Thymus (tissue), 11 donors: Measurements from ENCODE around the gene SH3RF3. TPM values are rescaled to one million over a fixed set of nuclear protein-coding genes. Genes with fewer than 3 reads are reported as not detected.

Experiments used
- DNase-seq, 9 donors: peaks; one replicate each; pipeline ENCODE4 v3.0.0-alpha.2; 2013; ENCODE audit warnings: low spot score in 9 of 9, low read depth in 6 of 9, missing footprints in 1 of 9
- H3K27ac ChIP-seq, 2 donors: one replicate each; pipeline ENCODE4 v1.5.1; 2013; ENCODE audit warnings: control low read depth in 1 of 2, low read depth in 1 of 2, low read length in 1 of 2, mild to moderate bottlenecking in 1 of 2, moderate library complexity in 1 of 2
- H3K27me3 ChIP-seq, 2 donors: one replicate each; pipeline ENCODE4 v1.5.1; 2013; ENCODE audit warnings: low read length in 1 of 2; ENCODE audit not compliant: control insufficient read depth in 2 of 2, insufficient read depth in 1 of 2
- H3K36me3 ChIP-seq, 2 donors: one replicate each; pipeline ENCODE4 v1.5.1; 2013; ENCODE audit warnings: low read length in 1 of 2, mild to moderate bottlenecking in 1 of 2, moderate library complexity in 1 of 2; ENCODE audit not compliant: control insufficient read depth in 2 of 2, insufficient read depth in 2 of 2
- H3K4me1 ChIP-seq, 2 donors: one replicate each; pipeline ENCODE4 v1.5.1; 2013; ENCODE audit warnings: low read length in 2 of 2; ENCODE audit not compliant: control insufficient read depth in 2 of 2, insufficient read depth in 2 of 2
- H3K4me3 ChIP-seq, 2 donors: one replicate each; pipeline ENCODE4 v1.5.1; 2013; ENCODE audit warnings: low read length in 2 of 2, control low read depth in 1 of 2, mild to moderate bottlenecking in 1 of 2
- H3K9me3 ChIP-seq, 2 donors: one replicate each; pipeline ENCODE4 v1.5.1; 2013; ENCODE audit warnings: low read length in 1 of 2, mild to moderate bottlenecking in 1 of 2; ENCODE audit not compliant: control insufficient read depth in 2 of 2, insufficient read depth in 1 of 2
- WGBS: extraction: QIAGEN DNeasy Blood & Tissue Kit; methylation state at CpG from one replicate; pipeline ENCODE4 v1.1.7; 2013; 5-methylcytosine and 5-hydroxymethylcytosine counted together
- polyA plus RNA-seq: library from polyadenylated mRNA; stranded (reverse); fragments of 200-250 nt; gene quantifications from one replicate; pipeline ENCODE4 v1.2.3, GENCODE V29; 2013
- total RNA-seq: library from RNA; stranded (reverse); fragments of 120-200 nt; gene quantifications from one replicate; pipeline ENCODE4 v1.2.4, GENCODE V29; 2013
- donor health status: healthy.

The SH3RF3 gene
- total and polyA plus RNA-seq, 2 donors, result 3.2 to 8.2 TPM

DNA sequence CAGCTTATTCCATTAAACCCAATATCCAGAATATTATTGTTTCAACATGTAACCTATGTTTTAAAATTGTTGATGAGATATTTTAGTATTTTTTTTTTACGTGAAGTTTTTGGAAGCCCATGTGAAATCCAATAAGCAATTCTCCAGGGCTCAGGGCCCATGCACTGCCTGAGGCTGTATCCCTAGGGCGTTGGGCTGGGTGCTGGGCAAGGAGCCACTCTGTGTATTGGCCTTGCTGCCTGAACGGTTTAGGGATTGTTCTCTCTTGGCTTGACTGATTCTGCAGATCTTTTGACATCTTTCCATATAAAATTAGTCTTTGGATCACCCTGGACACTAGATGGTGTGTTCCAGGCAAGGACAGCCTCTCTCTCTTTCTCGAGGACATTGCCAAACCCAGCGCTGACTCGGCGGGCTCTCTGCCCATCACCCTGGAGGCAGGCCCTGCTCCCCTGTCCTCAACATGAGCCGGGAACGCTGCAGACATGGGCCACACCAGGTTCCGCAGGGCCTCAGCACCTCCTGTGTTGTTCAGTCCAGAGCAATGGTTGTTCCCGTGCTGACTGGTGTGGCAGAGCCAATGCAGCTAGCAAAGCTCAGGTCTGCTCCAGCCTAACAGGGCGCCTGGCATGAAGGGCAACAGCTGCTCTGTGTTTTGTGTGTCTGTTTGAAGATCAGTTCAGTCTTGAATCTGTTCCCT lies 321.7 kb downstream of the SH3RF3 start:
- 88% methylated on average over 12 of the region's 12 CpGs for WGBS
- Histone ChIP-seq H3K36me3 (no peaks in the 10 kb centered on the region), H3K4me3 (no peak overlapping the region), H3K9me3 (no peaks in the 10 kb centered on the region), H3K27me3 (no peaks in the 10 kb centered on the region), H3K4me1 (peaks cover 0 to 9% of the 10 kb centered on the region in 2 donors), H3K27ac (no peak overlapping the region)
- no peak for DNase-seq

DNA sequence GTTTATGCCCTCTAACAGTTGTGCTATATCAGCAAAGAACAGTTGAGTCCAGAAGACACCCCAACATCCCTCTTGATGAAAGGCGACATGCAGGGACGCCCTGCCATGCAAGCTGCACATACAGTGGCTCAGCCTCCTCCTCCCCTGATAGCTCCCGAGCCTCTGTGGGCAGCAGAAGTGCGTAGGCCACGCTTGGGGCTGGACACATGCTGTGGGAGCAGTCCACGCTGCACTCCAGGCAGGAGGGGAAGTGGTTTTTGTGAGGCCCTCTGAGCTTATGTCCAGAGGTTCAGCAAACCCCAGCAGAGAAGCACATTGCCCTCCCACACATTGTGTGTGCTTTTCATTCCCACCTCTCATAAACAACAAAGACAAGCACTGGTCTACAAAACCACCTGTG lies 322.7 kb downstream of the SH3RF3 start:
- H3K36me3 ChIP-seq, result no peaks in the 10 kb centered on the region
- no peaks in the 10 kb centered on the region for H3K9me3 ChIP-seq
- 88% methylated on average over 6 of the region's 6 CpGs for WGBS
- no peaks in the 10 kb centered on the region for H3K27me3 ChIP-seq
- DNase-seq, result no peak
- H3K27ac ChIP-seq, result no peak overlapping the region
- peaks cover 0 to 5% of the 10 kb centered on the region in 2 donors for H3K4me1 ChIP-seq
- no peak overlapping the region for H3K4me3 ChIP-seq

DNA sequence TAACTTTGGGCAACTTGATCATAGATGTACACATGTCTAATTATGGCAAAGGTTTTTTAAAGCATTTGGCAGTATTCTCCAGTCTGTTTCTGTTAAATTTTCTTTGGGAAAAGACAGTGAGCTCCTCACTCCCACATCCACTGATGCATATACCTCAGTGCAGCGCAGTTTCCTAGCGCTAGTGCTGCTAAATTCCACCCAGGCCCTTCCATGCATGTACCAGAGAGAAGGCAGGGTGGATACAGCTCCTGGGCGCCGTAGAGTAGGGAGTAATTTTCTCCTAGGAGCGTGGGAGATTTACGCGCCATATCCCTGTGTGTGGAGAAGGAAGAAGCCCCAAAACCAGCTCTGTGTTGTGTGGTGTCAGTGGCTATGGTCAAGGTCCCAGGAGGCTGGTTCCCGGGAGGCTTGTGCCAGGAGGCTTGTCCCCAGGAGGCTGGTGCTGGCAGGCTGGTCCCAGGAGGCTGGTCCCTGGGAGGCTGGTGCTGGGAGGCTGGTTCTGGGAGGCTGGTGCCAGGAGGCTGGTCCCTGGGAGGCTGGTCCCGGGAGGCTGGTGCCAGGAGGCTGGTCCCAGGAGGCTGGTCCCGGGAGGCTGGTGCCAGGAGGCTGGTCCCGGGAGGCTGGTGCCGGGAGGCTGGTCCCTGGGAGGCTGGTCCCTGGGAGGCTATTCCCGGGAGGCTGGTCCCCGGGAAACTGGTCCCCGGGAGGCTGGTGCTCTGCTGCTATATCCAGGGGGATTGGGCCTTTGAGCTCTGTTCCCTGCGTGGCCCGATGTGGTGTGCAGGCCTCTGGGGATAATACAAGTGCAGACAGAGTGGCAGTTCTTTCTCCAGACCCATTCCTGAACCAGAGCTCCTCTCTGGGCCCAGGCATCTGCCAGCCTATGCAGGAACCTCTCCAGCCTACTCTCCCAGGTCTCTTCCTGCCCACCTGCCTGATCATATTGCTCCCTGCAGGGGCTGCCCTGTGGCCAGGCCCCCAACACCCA lies 323.6 kb downstream of the SH3RF3 start:
- 97% methylated on average over 17 of the region's 17 CpGs for WGBS
- Histone ChIP-seq H3K4me3 (no peak overlapping the region), H3K4me1 (peaks cover 0 to 2% of the 10 kb centered on the region in 2 donors), H3K9me3 (no peaks in the 10 kb centered on the region), H3K27me3 (no peaks in the 10 kb centered on the region), H3K36me3 (no peaks in the 10 kb centered on the region), H3K27ac (no peak overlapping the region)
- DNase-seq, result no peak

DNA sequence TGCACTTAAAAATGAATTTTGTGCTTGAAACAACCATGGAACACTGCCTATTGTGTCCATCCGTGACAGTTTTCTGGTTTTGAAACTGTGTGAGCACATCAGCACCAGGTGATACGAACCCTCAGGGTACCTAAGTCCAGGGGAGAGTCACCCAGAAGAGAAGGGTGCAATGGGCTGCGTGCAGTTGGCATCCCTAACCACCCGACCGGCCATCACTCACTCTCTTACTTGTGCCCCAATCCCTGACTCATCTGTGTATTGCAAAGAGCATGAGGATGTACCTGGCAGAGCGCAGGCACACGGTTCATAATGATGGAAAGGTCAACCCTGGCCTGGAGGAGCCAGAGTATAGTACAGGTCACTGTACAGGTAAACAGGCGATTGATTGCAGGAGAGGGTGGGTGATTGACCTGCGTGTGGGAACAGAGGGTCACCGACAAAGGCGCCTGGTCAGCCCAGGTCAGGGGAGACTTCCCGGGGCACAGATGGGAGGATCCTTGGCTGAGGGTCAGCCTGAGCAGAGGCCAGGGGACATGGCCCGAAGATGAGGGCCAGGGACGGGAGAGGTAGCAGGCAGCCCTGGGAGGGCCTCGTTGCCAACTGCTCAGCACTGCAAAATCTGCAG lies 324.5 kb downstream of the SH3RF3 start:
- Histone ChIP-seq H3K27ac (no peak overlapping the region), H3K4me1 (peaks cover 0 to 4% of the 10 kb centered on the region in 2 donors), H3K36me3 (no peaks in the 10 kb centered on the region), H3K9me3 (no peaks in the 10 kb centered on the region), H3K4me3 (no peak overlapping the region), H3K27me3 (no peaks in the 10 kb centered on the region)
- no peak for DNase-seq
- 98% methylated on average over 15 of the region's 15 CpGs for WGBS

DNA sequence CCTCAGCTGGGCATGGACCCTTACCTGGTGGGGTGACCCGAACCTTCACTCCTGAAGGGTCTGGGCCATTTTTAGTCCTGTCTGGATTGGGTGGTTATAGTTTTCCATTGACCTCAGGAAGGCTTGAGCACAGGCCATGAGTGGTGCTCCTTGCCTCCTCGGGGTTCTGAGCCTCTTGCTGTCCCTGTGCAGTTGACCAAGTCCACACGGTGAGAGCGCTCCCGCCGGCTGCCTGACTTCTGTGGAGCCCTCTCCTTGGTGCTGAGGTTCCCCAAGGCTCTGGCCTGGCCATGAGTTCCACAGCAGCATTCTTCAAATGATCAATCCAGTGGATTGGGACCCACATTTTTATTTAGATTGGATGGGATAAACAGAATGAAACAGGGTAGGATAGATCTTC lies 325.3 kb downstream of the SH3RF3 start:
- 97% methylated on average over 6 of the region's 6 CpGs for WGBS
- no peak for DNase-seq
- H3K36me3 ChIP-seq, result no peaks in the 10 kb centered on the region
- H3K27ac ChIP-seq, result no peak overlapping the region
- H3K27me3 ChIP-seq, result no peaks in the 10 kb centered on the region
- H3K4me3 ChIP-seq, result no peak overlapping the region
- H3K9me3 ChIP-seq, result no peaks in the 10 kb centered on the region
- peaks cover 0 to 4% of the 10 kb centered on the region in 2 donors for H3K4me1 ChIP-seq

DNA sequence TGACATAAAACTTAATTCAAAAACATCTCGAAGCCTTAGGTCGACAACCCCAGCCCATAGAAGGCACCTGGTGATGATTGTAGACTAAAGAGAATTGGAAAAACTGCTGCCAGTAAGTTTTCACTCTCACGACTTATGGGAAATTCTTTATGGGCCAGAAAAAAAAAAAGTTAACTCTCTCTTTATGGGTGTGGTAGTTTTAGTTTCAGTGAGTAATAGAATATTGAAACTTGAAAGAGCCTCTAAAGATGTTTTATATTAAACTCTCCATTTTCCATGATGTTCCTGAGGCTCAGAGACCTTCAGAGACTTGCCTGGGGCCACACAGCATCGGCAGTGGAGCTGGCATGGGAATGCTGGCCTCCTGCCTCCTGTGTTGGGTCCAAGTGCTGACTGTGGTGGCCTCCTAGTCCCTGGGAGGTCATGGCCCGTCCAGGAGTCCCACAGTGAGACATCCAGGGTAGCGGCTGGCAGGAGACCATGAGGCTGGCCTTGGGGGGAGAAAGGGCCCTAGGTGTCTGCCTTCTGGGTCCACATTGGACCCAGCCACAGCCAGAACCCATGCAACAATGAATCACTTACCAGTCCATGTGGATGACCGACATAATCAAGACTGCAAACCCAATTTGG lies 325.9 kb downstream of the SH3RF3 start:
- Histone ChIP-seq H3K4me3 (no peak overlapping the region), H3K27me3 (no peaks in the 10 kb centered on the region), H3K9me3 (no peaks in the 10 kb centered on the region), H3K4me1 (peaks cover 0 to 4% of the 10 kb centered on the region in 2 donors), H3K27ac (no peak overlapping the region), H3K36me3 (no peaks in the 10 kb centered on the region)
- WGBS, result 91% methylated on average over 7 of the region's 7 CpGs
- DNase-seq, result no peak

DNA sequence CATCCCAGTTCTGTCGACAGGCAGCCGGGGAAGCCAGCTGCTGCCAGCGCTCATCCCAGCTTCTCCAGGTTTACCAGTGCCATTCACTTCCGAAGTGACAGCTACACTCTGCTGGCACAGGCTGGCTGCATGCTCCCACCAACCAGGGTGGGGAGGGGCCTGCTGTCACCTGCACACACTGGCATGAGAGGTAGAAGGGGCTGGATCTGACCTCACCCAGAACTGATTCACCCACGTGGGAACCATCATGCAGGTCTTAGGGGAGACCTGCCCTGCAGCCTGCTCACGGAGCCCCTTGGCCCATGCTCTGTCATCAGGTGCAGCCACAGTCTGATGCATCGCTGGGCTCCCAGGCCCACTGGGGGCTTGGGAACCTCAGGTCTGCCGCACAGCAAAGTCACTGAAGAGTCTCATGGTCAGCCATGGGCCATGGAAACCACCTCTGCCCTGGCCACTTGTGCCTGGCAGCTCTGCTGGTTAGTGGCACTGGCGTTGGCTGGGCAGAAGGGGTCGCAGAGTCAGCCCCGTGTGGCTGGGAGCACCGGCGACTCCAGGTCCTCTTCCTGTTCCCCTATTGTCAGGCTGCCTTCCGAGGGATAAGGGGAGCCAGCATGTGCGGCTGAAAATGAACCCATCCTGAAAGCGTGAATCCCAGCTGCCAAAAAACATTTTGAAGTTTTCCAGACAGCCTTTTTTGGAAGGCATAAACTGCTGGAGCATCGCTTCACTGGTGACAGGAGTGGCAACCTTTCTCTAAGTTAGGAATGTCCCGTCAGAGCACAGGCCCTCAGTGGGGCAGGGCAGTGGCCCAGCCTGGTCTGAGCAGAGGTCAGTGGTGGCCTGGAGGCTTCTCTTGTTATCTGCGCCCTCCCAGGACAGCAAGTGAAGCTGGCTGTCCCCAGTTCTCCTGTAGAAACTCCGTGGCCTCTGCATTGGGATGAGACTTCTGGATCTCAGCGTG lies 327.0 kb downstream of the SH3RF3 start:
- H3K27me3 ChIP-seq, result no peaks in the 10 kb centered on the region
- no peak overlapping the region for H3K4me3 ChIP-seq
- DNase-seq, result no peak
- no peaks in the 10 kb centered on the region for H3K36me3 ChIP-seq
- H3K27ac ChIP-seq, result no peak overlapping the region
- 89% methylated on average over 21 of the region's 21 CpGs for WGBS
- H3K4me1 ChIP-seq, result peaks cover 0 to 4% of the 10 kb centered on the region in 2 donors
- no peaks in the 10 kb centered on the region for H3K9me3 ChIP-seq

DNA sequence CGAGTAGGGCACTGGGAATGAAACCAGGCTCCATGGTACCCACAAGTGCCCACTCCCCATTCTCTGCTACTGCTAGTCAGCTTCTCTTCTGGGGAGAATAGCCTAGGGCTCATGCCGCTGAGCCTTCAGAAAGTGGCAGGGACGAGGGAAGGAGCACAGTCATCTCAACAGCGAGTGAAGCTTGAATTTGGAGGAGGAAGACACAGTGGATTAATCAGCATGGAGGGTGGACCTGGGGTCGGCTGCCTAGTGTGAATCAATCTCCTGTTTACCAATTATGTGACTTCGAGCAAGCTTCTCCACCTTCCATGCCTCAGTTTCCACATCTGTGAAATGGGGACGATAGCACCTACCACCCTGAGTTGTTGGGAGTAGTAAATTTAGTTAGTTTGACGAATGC lies 327.8 kb downstream of the SH3RF3 start:
- WGBS, result 97% methylated on average over 8 of the region's 8 CpGs
- Histone ChIP-seq H3K36me3 (no peaks in the 10 kb centered on the region), H3K27ac (no peak overlapping the region), H3K9me3 (no peaks in the 10 kb centered on the region), H3K4me3 (no peak overlapping the region), H3K27me3 (no peaks in the 10 kb centered on the region), H3K4me1 (peaks cover 0 to 4% of the 10 kb centered on the region in 2 donors)
- DNase-seq, result no peak
